Trophoblast cell (in vitro differentiated cells and primary cell): ENCODE results near the gene LMAN1L.

ENCODE experiments used
- DNase-seq, 2 donors: peaks; one replicate each; pipeline ENCODE4 v3.0.0-alpha.2; 2016
- H2AFZ ChIP-seq: 2 replicates; pipeline ENCODE4 v1.6.1; 2013; ENCODE audit warnings: low read length, moderate library complexity, mild to moderate bottlenecking; ENCODE audit not compliant: insufficient read depth, poor library complexity
- H2AK5ac ChIP-seq: 2 replicates; pipeline ENCODE4 v1.6.1; 2013; ENCODE audit warnings: mild to moderate bottlenecking, low read length
- H2BK120ac ChIP-seq: 2 replicates; pipeline ENCODE4 v1.6.1; 2013; ENCODE audit warnings: low read length, mild to moderate bottlenecking, moderate library complexity; ENCODE audit not compliant: insufficient read depth, poor library complexity
- H2BK12ac ChIP-seq: 2 replicates; pipeline ENCODE4 v1.6.1; 2013; ENCODE audit warnings: mild to moderate bottlenecking, low read length, moderate library complexity
- H2BK5ac ChIP-seq: 2 replicates; pipeline ENCODE4 v1.6.1; 2013; ENCODE audit warnings: low read length, low read depth, moderate library complexity, mild to moderate bottlenecking; ENCODE audit not compliant: poor library complexity
- H3K14ac ChIP-seq: 2 replicates; pipeline ENCODE4 v1.6.1; 2013; ENCODE audit warnings: mild to moderate bottlenecking, low read length
- H3K18ac ChIP-seq: 2 replicates; pipeline ENCODE4 v1.6.1; 2013; ENCODE audit warnings: mild to moderate bottlenecking, low read length
- H3K23ac ChIP-seq: 2 replicates; pipeline ENCODE4 v1.6.1; 2013; ENCODE audit warnings: low read length
- H3K27ac ChIP-seq: 2 replicates; pipeline ENCODE4 v1.5.1; 2013; ENCODE audit warnings: low read depth, mild to moderate bottlenecking, inconsistent platforms, low read length, moderate library complexity
- H3K27me3 ChIP-seq: 2 replicates; pipeline ENCODE4 v1.6.1; 2013; ENCODE audit warnings: inconsistent platforms, mild to moderate bottlenecking, low read length, moderate library complexity; ENCODE audit not compliant: insufficient read depth
- H3K36me3 ChIP-seq, 2 experiments: 1 replicate in 1 of 2; 2 replicates in 1 of 2; pipeline ENCODE4 v1.6.1; 2013; ENCODE audit warnings: low read length in 2 of 2, mild to moderate bottlenecking in 2 of 2, moderate library complexity in 1 of 2; ENCODE audit not compliant: insufficient read depth in 2 of 2, control insufficient read depth in 1 of 2
- H3K4ac ChIP-seq: 2 replicates; pipeline ENCODE4 v1.6.1; 2013; ENCODE audit warnings: low read depth, mild to moderate bottlenecking, low read length, moderate library complexity
- H3K4me1 ChIP-seq, 2 experiments: 1 replicate in 1 of 2; 2 replicates in 1 of 2; pipeline ENCODE4 v1.6.1; 2013; ENCODE audit warnings: low read length in 2 of 2, mild to moderate bottlenecking in 2 of 2, moderate library complexity in 1 of 2; ENCODE audit not compliant: insufficient read depth in 2 of 2, control insufficient read depth in 1 of 2
- H3K4me2 ChIP-seq: 2 replicates; pipeline ENCODE4 v1.6.1; 2013; ENCODE audit warnings: inconsistent platforms, mild to moderate bottlenecking, low read length, moderate library complexity
- H3K4me3 ChIP-seq: 2 replicates; pipeline ENCODE4 v1.5.1; 2013; ENCODE audit warnings: mild to moderate bottlenecking, low read depth, low read length, inconsistent platforms
- H3K79me1 ChIP-seq: one replicate; pipeline ENCODE4 v1.6.1; 2013; ENCODE audit warnings: low read length
- H3K79me2 ChIP-seq: 2 replicates; pipeline ENCODE4 v1.6.1; 2013; ENCODE audit warnings: low read length, mild to moderate bottlenecking; ENCODE audit not compliant: control insufficient read depth, insufficient read depth, poor library complexity
- H3K9ac ChIP-seq: 2 replicates; pipeline ENCODE4 v1.6.1; 2013; ENCODE audit warnings: mild to moderate bottlenecking, low read length
- H3K9me3 ChIP-seq: 2 replicates; pipeline ENCODE4 v1.6.1; 2013; ENCODE audit warnings: low read depth, mild to moderate bottlenecking, control low read depth, inconsistent platforms, low read length; ENCODE audit not compliant: insufficient read depth
- H4K12ac ChIP-seq: 2 replicates; pipeline ENCODE4 v1.6.1; 2013; ENCODE audit warnings: low read depth, mild to moderate bottlenecking, low read length, moderate library complexity
- H4K8ac ChIP-seq: 2 replicates; pipeline ENCODE4 v1.6.1; 2013; ENCODE audit warnings: low read depth, mild to moderate bottlenecking, low read length, moderate library complexity
- H4K91ac ChIP-seq: one replicate; pipeline ENCODE4 v1.6.1; 2013; ENCODE audit warnings: low read depth, mild to moderate bottlenecking, low read length, moderate library complexity
- WGBS: extraction: QIAGEN DNeasy Blood & Tissue Kit; methylation state at CpG from one replicate; pipeline ENCODE4 v1.1.7; 2013; ENCODE audit warnings: missing lambda C conversion rate; ENCODE audit not compliant: insufficient read length, insufficient coverage; ENCODE audit errors: extremely low coverage; 5-methylcytosine and 5-hydroxymethylcytosine counted together

Gene LMAN1L

GRCh38 chr15:74857082-74857655 lies 44.5 kb downstream of the LMAN1L start:
- H3K36me3 ChIP-seq, result peaks cover 20 to 22% of the 10 kb centered on the region in 2 experiments
- H3K4me3 ChIP-seq, result no peak overlapping the region
- peak; percentile 76 to 82 for DNase-seq
- H3K18ac ChIP-seq, result no peak overlapping the region
- no peak overlapping the region for H4K12ac ChIP-seq
- no peak overlapping the region for H2BK12ac ChIP-seq
- no peaks in the 10 kb centered on the region for H3K27me3 ChIP-seq
- H3K27ac ChIP-seq, result no peak overlapping the region
- H2AFZ ChIP-seq, result no peak overlapping the region
- WGBS, result no CpG with 5 or more reads among the region's 5 CpGs
- H3K9ac ChIP-seq, result no peak overlapping the region
- H2AK5ac ChIP-seq, result no peak overlapping the region
- H3K9me3 ChIP-seq, result no peaks in the 10 kb centered on the region
- H3K79me1 ChIP-seq, result no peaks in the 10 kb centered on the region
- H4K8ac ChIP-seq, result no peak overlapping the region
- H3K79me2 ChIP-seq, result peaks cover 5% of the 10 kb centered on the region
- H2BK120ac ChIP-seq, result no peak overlapping the region
- H2BK5ac ChIP-seq, result no peak overlapping the region
- no peak overlapping the region for H3K4me2 ChIP-seq
- H3K4ac ChIP-seq, result no peak overlapping the region
- H3K23ac ChIP-seq, result no peak overlapping the region
- H3K14ac ChIP-seq, result no peak overlapping the region
- no peak overlapping the region for H4K91ac ChIP-seq
- peaks cover 14 to 15% of the 10 kb centered on the region in 2 experiments for H3K4me1 ChIP-seq

GRCh38 chr15:74857671-74858368 lies 45.2 kb downstream of the LMAN1L start:
- H3K9me3 ChIP-seq, result no peaks in the 10 kb centered on the region
- no peak overlapping the region for H3K27ac ChIP-seq
- H3K14ac ChIP-seq, result peak overlapping the region; percentile 37
- no peaks in the 10 kb centered on the region for H3K27me3 ChIP-seq
- no peak overlapping the region for H2BK12ac ChIP-seq
- WGBS, result no CpG with 5 or more reads among the region's 9 CpGs
- H4K8ac ChIP-seq, result no peak overlapping the region
- H3K4me2 ChIP-seq, result no peak overlapping the region
- H3K23ac ChIP-seq, result no peak overlapping the region
- H2BK5ac ChIP-seq, result no peak overlapping the region
- peaks cover 5% of the 10 kb centered on the region for H3K79me2 ChIP-seq
- no peak overlapping the region for H2BK120ac ChIP-seq
- DNase-seq, result no peak
- H3K9ac ChIP-seq, result no peak overlapping the region
- no peaks in the 10 kb centered on the region for H3K79me1 ChIP-seq
- H4K91ac ChIP-seq, result peak overlapping the region; percentile 33
- H4K12ac ChIP-seq, result no peak overlapping the region
- H3K36me3 ChIP-seq, result peaks cover 16% of the 10 kb centered on the region in 2 experiments
- no peak overlapping the region for H3K4me3 ChIP-seq
- H3K18ac ChIP-seq, result peak overlapping the region; percentile 51
- H2AFZ ChIP-seq, result no peak overlapping the region
- no peak overlapping the region for H3K4ac ChIP-seq
- peaks cover 14% of the 10 kb centered on the region in 2 experiments for H3K4me1 ChIP-seq
- no peak overlapping the region for H2AK5ac ChIP-seq

GRCh38 chr15:74858369-74858740 lies 45.7 kb downstream of the LMAN1L start:
- no CpG with 5 or more reads among the region's 4 CpGs for WGBS
- Histone ChIP-seq H2BK12ac (no peak overlapping the region), H2AFZ (no peak overlapping the region), H3K9me3 (no peaks in the 10 kb centered on the region), H3K4me1 (peaks cover 14% of the 10 kb centered on the region in 2 experiments), H4K12ac (no peak overlapping the region), H3K79me1 (no peaks in the 10 kb centered on the region), H3K4me3 (no peak overlapping the region), H2BK120ac (no peak overlapping the region), H3K4ac (no peak overlapping the region), H3K18ac (no peak overlapping the region), H2BK5ac (no peak overlapping the region), H3K4me2 (no peak overlapping the region), H3K36me3 (peaks cover 11% of the 10 kb centered on the region in 2 experiments), H3K14ac (no peak overlapping the region), H3K27me3 (no peaks in the 10 kb centered on the region), H3K23ac (no peak overlapping the region), H4K8ac (no peak overlapping the region), H3K27ac (no peak overlapping the region), H3K9ac (no peak overlapping the region), H3K79me2 (peaks cover 5% of the 10 kb centered on the region), H2AK5ac (no peak overlapping the region), H4K91ac (no peak overlapping the region)
- DNase-seq, result no peak

GRCh38 chr15:74863239-74864056 lies 50.8 kb downstream of the LMAN1L start:
- H3K79me1 ChIP-seq, result peaks cover 2% of the 10 kb centered on the region
- peaks cover 2% of the 10 kb centered on the region for H3K9me3 ChIP-seq
- H3K4me2 ChIP-seq, result no peak overlapping the region
- no peak overlapping the region for H2AK5ac ChIP-seq
- H3K36me3 ChIP-seq, result peaks cover 2 to 4% of the 10 kb centered on the region in 2 experiments
- no peak overlapping the region for H3K9ac ChIP-seq
- H2AFZ ChIP-seq, result no peak overlapping the region
- no peak overlapping the region for H3K27ac ChIP-seq
- H4K12ac ChIP-seq, result no peak overlapping the region
- no peak overlapping the region for H2BK120ac ChIP-seq
- no peak overlapping the region for H2BK12ac ChIP-seq
- no peaks in the 10 kb centered on the region for H3K27me3 ChIP-seq
- no peak overlapping the region for H4K91ac ChIP-seq
- no peak for DNase-seq
- H3K4me1 ChIP-seq, result peaks cover 14 to 22% of the 10 kb centered on the region in 2 experiments
- H2BK5ac ChIP-seq, result no peak overlapping the region
- no peak overlapping the region for H3K4me3 ChIP-seq
- no peak overlapping the region for H4K8ac ChIP-seq
- no peak overlapping the region for H3K4ac ChIP-seq
- peaks cover 3% of the 10 kb centered on the region for H3K79me2 ChIP-seq
- H3K23ac ChIP-seq, result no peak overlapping the region
- H3K14ac ChIP-seq, result no peak overlapping the region
- H3K18ac ChIP-seq, result no peak overlapping the region
- WGBS, result no CpG with 5 or more reads among the region's 11 CpGs
